ENCODE data around the gene SCN2B. TPM values are rescaled to one million over a fixed set of nuclear protein-coding genes. Genes with fewer than 3 reads are reported as not detected.

The SCN2B gene
- total RNA-seq (1.5 and 2.5 TPM in 2 replicates), polyA plus RNA-seq (0.87 and 2.2 TPM in 2 replicates)

- DNase-seq (ENCODE audit: low read depth in 1 of 2, low spot score in 1 of 2), result peak; percentile 30 to 55
- no peak for TF ChIP-seq CTCF (IDR thresholded peaks at IDR 0.05; ENCODE audit: low read depth, low read length)
- H3K9me3 ChIP-seq (ENCODE audit: low read depth), result no peaks in the 10 kb centered on the region
- peaks cover 18% of the 10 kb centered on the region for H3K4me1 ChIP-seq (ENCODE audit: low read depth)
- no peak within 1 kb of the TSS for H3K27ac ChIP-seq
- peak within 1 kb of the TSS; percentile 42 for H3K4me3 ChIP-seq
- peaks cover 25% of the 10 kb centered on the region for H3K27me3 ChIP-seq
- H3K36me3 ChIP-seq, result no peaks in the 10 kb centered on the region
Observed at GRCh38 chr11:118175993-118176777, at the start of gene SCN2B. TSS of gene SCN2B (minus strand) at chr11:118176639. CDS start at chr11:118176431, 208 bp downstream.

- H3K27ac ChIP-seq, result no peak within 1 kb of the TSS
- H3K36me3 ChIP-seq, result no peaks in the 10 kb centered on the region
- no peak for TF ChIP-seq CTCF (IDR thresholded peaks at IDR 0.05; ENCODE audit: low read depth, low read length)
- DNase-seq (ENCODE audit: low read depth in 1 of 2, low spot score in 1 of 2), result no peak
- no peak within 1 kb of the TSS for H3K4me3 ChIP-seq
- H3K27me3 ChIP-seq, result peaks cover 33% of the 10 kb centered on the region
- H3K4me1 ChIP-seq (ENCODE audit: low read depth), result peaks cover 5% of the 10 kb centered on the region
- no peaks in the 10 kb centered on the region for H3K9me3 ChIP-seq (ENCODE audit: low read depth)
Observed at GRCh38 chr11:118224511-118225188, 48.2 kb upstream of the SCN2B start, which contains the start of gene JAML. TSS of gene JAML (minus strand) at chr11:118225011. CDS start at chr11:118214866, 10,145 bp downstream.

GRCh38 chr11:118223992-118224391 lies 47.6 kb upstream of the SCN2B start:
- no peaks in the 10 kb centered on the region for H3K9me3 ChIP-seq (ENCODE audit: low read depth)
- peaks cover 5% of the 10 kb centered on the region for H3K4me1 ChIP-seq (ENCODE audit: low read depth)
- H3K27me3 ChIP-seq, result peaks cover 33% of the 10 kb centered on the region
- TF ChIP-seq CTCF (IDR thresholded peaks at IDR 0.05; ENCODE audit: low read depth, low read length), result no peak
- H3K27ac ChIP-seq, result no peak overlapping the region
- no peak overlapping the region for H3K4me3 ChIP-seq
- H3K36me3 ChIP-seq, result no peaks in the 10 kb centered on the region
- no peak for DNase-seq (ENCODE audit: low read depth in 1 of 2, low spot score in 1 of 2)

- no peak overlapping the region for H3K4me3 ChIP-seq
- H3K27ac ChIP-seq, result no peak overlapping the region
- DNase-seq (ENCODE audit: low read depth in 1 of 2, low spot score in 1 of 2), result no peak
- peaks cover 5% of the 10 kb centered on the region for H3K4me1 ChIP-seq (ENCODE audit: low read depth)
- no peaks in the 10 kb centered on the region for H3K36me3 ChIP-seq
- H3K27me3 ChIP-seq, result peaks cover 33% of the 10 kb centered on the region
- TF ChIP-seq CTCF (IDR thresholded peaks at IDR 0.05; ENCODE audit: low read depth, low read length), result no peak
- H3K9me3 ChIP-seq (ENCODE audit: low read depth), result no peaks in the 10 kb centered on the region
Observed at GRCh38 chr11:118223570-118223969, 47.1 kb upstream of the SCN2B start.

GRCh38 chr11:118222437-118222836 lies 46.0 kb upstream of the SCN2B start:
- Histone ChIP-seq H3K9me3 (ENCODE audit: low read depth) (no peaks in the 10 kb centered on the region), H3K4me1 (ENCODE audit: low read depth) (peaks cover 5% of the 10 kb centered on the region), H3K27me3 (peaks cover 33% of the 10 kb centered on the region), H3K36me3 (no peaks in the 10 kb centered on the region), H3K4me3 (no peak overlapping the region), H3K27ac (no peak overlapping the region)
- TF ChIP-seq CTCF (IDR thresholded peaks at IDR 0.05; ENCODE audit: low read depth, low read length), result no peak
- no peak for DNase-seq (ENCODE audit: low read depth in 1 of 2, low spot score in 1 of 2)

All from cardiac muscle cell (in vitro differentiated cells and primary cell).